GM21526 (cell line): ENCODE data around the gene CBLN1.
"Not testable (repeated sequence)": the region's sequence is repeated elsewhere in the genome, so short reads cannot be mapped to it uniquely, and the experiment has no call there.

Experiments
- ATAC-seq: cut with Tn5 transposase; IDR thresholded peaks from one replicate; pipeline ENCODE4 v1.9.1; 2021; ENCODE audit warnings: moderate library complexity; ENCODE audit not compliant: unreplicated experiment, low FRiP score

Gene CBLN1

DNA sequence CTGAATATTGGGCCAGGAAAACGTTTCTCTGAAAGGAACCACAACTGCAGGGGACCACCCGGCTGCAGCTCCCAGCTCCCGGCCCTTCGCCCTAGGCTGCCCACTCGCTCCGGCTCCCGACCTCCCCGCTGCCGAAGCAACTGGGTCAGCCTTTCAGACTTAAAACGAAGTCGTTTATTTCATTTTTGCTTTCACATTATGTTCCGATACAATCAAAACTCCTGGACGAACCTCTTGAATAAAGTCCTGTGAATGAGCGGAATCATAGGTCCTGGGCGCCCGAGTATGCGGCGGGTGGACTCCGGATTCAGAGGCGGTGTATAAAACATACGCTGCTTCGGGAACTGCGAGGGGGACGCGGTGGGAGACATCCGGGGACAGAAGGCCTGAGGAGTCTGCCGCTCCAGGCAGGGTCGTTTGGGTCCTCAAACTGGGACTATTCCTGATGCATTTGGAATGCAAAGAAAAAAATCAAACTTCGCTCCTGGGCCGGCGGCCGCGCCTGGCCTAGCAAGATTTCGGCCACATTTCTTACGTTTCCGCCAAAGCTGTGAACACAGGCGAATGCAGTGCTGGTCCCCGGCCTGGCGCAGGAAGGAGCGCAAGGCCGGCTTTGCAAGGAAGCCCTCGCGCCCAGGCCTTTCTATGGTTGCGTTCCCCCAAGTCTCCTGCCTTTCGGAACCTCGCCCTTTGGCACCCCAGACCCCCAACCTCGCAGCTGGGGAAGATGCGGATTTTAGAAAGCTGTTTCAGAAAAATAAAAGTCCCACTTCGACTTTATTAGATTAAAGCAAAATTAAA lies 3.7 kb downstream of the CBLN1 start:
- ATAC-seq, result no peak

DNA sequence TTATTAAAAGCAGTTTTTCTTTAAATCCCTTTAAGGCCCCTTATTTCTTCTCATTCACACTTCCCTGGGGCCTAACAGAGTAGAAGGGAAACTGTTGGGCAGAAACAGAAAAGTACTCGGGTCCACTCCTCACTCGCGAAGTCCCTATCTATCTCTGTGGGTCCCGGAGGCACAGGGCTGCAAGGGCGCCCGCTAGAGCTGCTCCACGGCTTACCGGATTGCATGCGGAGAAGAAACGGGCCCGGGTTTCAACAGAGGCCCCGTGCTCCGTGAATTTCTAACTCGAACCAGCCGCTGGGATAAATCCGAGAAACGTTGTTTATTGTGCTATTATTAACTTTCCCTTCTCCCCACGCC lies 4.3 kb downstream of the CBLN1 start:
- ATAC-seq, result no peak

DNA sequence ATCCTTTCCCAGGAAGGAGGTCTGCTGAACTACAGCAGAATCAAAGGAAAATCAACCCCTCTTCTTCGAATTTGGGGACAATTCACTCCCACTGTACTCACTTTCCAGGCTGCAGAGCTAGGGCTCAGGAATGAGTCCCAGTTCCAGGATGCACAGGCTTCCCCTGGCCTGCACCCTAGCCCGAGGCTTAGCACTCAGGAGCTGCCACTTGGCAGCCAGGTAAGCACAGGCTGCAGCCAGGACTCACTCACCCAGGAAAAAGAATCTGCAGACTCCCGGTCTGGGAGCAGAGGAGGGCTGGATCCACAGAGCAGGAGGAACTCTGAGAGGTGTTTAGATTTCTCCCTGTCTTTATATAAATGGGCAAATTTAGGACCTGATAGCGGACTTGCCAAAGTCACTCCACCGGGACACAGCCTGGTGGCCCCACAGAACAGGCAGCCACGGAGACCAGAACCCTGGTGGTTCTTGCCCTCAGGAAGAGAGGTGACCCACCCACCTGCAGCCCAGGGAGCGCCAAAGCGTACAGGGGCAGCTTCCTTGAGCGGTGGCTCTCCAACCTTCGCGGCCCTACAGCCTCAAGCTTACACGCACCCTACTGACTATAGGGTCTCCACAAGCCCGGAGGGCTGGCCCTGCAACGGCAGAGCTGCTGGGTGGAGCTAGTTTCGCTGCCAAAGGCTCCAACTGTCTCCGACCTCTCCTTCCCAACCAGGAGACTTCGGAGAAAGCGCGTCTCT lies 4.8 kb downstream of the CBLN1 start:
- ATAC-seq, result no peak

DNA sequence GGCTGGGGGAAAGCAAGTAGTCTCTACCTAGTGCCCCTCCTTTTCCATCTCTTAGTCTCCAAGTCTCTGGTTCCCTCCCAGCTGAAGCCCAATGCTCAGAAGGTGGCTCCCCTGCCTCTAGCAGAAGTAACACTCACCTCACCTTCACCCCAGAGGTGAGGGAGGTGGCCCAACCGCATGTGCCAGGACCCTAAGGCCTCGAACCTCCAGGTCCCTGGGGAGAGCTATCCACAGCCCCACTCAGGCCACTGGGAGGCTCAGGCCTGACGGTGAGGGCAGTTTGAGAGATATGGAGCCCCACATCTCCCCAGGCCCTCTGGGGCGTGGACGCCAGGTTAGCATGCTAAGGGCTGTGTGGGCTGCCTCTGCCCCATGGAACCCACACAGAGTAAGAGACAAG lies 5.8 kb downstream of the CBLN1 start:
- no peak for ATAC-seq

DNA sequence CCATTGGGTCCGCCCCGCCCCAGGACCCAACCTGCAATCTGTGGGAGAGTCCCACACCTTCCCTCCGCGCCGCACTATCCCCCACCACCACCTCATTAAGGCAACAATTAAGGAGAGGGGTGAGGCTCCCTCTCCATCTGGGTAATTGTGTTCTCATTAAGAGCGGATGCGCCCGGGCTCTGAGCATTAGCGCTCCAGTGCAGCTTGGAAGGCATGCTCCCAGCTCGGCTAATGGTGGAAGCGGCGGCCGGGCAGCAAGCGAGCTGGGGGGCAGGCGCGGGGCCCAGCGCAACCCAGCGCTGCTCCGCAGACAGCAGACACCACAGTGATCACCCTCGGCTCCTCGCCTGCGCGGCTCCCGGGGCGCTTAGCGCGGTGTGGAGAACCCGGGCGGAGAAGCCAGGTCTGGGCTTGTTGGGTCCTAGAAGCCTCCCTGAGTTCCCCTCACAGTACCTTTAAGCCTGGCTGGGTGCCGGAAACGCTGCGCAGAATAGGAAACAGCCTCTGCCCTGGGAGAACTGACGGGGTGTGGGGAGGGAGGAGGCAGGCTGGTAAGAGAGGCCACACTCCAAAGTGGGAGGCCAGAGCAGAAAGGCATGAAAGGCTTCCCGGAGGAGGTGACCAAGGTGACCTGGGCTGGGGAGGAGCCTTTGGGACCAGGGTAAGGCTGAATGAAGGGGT lies 6.4 kb downstream of the CBLN1 start:
- no peak for ATAC-seq

DNA sequence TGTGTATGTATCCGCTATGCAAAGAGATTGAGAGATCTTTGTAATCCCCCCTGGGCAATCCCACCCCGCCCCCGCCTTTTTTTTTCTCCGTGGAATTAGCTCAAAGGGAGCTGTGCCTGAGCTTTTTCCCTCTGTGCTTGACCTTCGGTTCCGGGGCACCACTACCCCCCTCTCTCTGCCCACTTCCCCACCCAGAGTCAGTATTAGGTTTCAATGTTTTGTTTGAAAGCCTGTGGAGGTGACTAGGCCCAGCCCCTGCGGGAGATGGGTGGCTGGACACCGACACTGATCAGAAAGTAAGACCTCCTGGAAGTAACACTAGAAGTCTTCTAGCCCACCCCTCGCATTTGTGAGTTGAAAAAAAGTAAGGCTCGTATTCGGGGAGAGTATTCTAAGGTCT lies 7.0 kb downstream of the CBLN1 start:
- ATAC-seq, result no peak

DNA sequence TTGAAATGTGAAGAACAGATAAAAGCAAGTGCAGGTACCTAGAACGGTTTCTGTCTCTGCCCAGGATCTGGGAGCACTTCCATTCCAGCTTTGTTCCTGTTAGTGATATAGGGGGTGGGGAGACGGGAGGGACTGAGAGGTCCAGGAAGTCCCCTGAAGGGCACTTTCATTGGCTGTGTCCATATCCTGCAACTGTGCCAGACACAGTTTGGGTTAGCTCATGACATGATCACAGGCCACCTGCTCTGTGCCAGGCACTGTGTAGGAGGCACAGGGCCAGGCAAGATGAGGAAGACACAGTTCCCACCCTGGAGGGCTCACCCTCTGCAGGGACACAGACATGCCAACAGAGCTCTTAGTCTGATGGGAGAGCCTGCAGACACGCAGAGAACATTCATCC lies 7.9 kb downstream of the CBLN1 start:
- no peak for ATAC-seq

DNA sequence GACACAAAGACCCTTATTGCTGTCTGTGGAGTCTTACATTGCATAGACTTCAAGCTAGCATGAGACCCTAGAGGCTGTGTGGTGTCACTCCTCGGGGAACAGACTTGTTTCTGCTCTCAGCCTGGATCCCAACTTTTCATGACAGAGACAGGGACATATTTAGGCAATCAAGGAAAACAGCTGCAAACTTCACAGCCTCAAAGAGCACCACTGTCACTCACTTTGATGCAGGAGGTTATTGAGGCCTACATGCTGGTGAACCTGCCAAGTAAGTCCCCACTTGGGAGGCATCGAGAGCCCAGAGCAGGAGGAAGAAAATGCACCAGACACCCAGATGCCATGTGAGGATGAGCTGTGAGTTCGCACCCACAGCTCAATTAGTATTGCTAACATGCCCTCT lies 10.3 kb downstream of the CBLN1 start:
- ATAC-seq, result no peak

DNA sequence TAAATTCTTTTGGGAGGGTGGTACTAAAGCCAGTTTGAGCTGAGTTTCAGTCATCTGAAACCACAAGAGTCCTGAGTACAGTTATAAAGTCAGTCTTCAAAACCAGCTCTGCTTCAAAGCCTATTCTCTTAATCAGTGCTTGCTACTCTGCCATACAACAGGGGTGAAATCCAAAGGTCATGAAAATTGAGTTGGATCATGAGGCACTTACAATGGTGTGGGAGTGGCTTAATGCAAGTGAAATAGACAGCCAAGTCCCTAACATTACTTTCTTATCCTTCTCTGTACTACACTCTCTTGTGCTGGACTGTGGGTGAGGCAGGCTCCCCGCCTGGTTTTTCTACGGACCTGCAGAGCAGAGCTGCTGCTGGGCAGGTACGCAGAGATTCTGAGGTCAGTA lies 12.4 kb downstream of the CBLN1 start:
- no peak for ATAC-seq

DNA sequence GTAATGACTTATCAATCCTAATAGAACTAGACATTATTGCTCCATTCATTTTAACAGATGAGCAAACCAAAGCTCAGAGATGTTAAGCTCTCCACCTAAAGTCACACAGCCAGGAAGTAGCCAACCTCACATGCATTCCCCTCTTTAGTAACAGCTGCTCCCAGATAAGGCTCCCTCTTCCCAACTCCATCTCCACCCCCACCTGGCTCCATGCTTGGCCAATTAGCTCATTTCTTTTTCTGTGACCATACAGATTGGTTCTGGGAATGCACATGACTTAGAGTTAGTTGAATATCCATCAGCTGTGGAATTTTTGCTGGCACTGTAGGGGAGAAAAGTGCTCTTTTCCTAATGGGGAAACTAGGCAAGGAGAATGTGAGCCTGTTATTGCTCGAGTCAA lies 13.0 kb downstream of the CBLN1 start:
- no peak for ATAC-seq

DNA sequence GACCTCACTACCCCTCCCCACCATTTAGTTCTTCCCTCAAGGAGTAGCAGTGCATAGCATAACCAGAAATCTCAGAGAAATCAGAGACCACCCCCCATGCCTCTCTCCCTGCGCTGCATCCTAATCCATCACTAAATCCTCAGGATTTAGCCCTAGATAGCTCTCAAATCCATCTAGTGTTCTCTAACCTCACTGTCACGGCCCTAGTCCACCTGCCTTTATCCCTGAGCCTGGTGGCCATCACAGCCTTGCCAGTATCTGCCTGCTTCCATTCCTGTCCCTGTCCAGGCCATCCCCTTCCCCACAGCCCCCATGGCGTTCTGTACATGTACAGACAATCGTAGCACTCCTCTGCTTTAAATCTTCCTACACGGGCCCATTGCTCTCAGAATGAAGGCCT lies 19.1 kb downstream of the CBLN1 start:
- no peak for ATAC-seq

DNA sequence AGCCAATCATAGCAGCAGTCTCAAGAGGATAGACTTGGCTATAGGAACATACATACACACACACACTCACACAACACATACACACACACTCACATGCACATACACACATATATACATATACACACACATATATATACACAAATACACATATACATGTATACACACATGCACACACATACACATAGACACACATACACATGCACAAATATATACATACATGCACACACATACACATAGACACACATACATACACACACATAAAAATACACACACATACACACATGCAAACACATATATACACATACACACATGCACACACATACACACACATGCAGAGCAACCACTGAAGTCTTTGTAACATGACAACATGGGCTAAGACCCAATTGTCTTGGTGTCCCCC lies 19.7 kb downstream of the CBLN1 start:
- ATAC-seq, result no peak

DNA sequence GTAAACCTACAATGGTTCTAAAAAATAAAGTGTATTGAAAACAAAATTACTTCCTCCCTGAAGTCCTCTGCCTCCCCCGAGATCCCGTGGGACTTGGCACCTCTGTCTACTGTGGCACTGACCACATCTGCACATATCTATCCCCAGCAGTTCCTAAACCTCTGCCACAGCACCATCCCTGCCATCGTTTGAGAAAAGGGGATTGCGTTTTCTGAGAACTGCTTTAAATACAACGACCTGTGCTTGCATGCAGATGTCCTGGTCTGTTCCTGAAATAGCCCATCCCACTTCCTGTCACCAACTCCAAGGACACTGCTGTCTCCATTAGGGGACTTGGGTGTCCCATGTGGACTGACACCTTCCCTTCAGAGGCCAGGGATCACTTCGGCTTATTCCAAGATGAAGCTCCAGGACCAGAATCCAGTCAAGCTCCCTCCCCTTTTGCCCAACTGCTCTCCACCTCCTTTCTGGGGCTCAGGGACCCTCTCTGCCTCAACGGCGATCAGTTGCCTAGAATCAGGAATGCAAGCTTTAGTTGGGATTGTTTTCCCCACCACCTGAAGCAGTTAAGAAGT lies 20.6 kb downstream of the CBLN1 start:
- ATAC-seq, result no peak

DNA sequence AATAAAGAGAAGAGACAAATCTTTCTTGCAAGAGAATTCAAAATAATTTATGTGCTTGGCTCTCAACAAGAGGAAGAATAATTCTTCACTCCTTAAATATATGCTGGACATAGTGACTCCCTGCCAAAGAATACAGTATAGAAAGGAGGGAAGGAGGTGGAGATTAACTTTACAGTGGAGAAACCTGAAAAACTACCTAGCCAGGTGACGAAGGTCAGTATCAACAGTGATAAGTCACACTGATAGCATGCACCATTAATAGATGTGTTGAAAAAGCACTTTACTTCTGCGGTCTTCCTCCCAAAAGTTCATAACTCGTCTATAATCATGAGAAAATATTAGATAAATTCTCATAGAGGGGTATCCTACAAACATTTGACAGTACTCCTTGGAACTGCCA lies 21.4 kb downstream of the CBLN1 start:
- ATAC-seq, result no peak

DNA sequence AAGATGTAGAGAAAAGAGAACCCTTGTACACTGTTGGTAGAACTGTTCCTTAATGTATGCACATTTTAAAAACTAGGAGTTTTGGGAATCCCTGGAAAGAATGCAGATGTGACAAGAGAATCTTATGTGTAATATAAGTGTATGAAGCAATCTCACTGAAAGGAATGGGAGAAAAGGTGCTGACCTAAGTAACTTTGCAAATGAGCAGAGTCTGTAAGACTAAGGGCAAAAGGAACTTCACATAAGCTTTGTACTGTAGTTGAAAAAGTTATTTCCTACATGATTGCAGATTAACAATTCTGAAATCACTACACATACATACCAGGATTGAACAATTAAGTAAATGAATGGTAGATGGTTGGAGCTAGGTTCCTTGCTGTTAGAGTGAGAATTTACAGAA lies 22.3 kb downstream of the CBLN1 start:
- ATAC-seq, result no peak

DNA sequence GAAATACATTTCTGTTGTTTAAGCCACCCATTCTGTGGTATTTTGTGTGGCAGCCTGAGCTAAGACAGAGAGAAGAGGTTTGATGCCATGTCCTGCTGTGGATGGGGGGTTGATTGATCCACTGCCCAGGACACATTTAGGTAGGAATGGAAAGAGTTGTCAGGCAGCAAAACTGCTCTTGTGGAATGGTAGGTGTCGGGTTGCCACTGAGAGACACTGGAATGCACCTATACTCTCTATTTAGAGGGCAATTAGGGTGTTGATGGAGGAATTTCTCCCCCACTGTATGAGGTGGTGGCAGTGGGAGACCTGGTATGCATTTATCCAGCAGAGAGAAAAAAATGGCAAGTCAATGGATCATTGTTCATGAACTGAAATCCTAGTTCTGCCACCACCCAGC lies 30.9 kb downstream of the CBLN1 start:
- no peak for ATAC-seq

DNA sequence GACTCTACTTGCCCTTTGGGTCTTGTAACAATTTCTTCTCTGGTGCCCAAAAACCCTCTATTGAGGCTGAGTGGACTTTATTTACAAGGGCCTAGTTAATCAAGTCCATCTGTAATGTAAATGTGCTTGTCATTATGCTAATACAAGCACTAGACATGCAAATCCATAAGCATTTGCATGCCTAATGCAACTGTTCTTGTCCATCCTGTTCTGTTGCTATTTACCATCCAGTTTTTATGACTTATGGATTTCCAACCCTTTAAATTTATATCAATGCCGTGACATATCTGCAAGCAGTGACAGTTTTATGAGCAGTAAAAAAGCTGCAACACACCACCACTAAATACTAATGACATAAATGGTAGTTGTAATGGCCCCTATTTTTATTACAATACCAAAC lies 33.4 kb downstream of the CBLN1 start:
- ATAC-seq, result no peak

DNA sequence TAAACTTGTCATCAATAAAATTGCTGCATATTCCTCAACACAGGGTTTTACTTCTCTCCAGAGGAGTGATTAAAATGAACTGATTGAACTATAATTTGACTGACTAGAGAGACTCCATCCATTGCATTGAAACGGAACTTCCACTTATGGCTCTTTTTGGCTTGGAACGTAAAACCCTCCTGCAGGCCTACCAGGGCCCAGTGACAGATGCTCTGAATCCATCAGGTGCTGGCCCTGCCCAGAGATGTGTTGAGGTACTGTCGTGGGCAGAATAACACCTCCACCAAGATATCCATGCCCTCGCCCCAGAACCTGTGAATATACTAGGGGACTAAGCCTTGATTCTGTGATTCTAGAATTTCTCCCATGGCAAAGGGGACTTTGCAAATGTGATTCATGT lies 45.4 kb downstream of the CBLN1 start:
- ATAC-seq, result no peak

DNA sequence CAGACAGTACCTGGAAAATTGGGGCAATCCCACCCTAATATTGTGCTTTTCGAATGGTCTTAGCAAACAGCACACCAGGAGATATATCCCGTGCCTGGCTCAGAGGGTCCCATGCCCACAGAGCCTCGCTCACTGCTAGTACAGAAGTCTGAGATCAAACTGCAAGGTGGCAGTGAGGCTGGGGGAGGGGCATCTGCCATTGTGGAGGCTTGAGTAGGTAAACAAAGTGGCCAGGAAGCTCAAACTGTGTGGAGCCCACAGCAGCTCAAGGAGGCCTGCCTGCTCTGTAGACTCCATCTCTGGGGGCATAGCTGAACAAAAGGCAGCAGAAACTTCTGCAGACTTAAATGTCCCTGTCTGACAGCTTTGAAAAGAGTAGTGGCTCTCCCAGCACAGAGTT lies 53.3 kb downstream of the CBLN1 start:
- ATAC-seq, result not testable (repeated sequence)
